GM10847 (cell line): ENCODE measurements around the gene TRIM25.

Source experiments
- POLR2A ChIP-seq: IDR thresholded peaks from 2 replicates; pipeline ENCODE4 v1.6.1; 2011; ENCODE audit not compliant: insufficient read length; ENCODE audit errors: extremely low read depth

The TRIM25 gene

GRCh38 chr17:56909742-56910508 lies 3.9 kb downstream of the TRIM25 start:
- no peak for TF ChIP-seq POLR2A

- no peak for TF ChIP-seq POLR2A
These were observed 5.8 kb downstream of the TRIM25 start for GRCh38 chr17:56908001-56908542.

GRCh38 chr17:56903560-56903959 lies 10.3 kb downstream of the TRIM25 start:
- TF ChIP-seq POLR2A = no peak

GRCh38 chr17:56902348-56902747 lies 11.5 kb downstream of the TRIM25 start:
- TF ChIP-seq POLR2A = no peak

- TF ChIP-seq POLR2A = no peak
These were observed 14.4 kb downstream of the TRIM25 start for GRCh38 chr17:56899403-56899802.

- no peak for TF ChIP-seq POLR2A
These were observed 15.0 kb downstream of the TRIM25 start for GRCh38 chr17:56898874-56899273.

GRCh38 chr17:56897646-56898424 lies 16.0 kb downstream of the TRIM25 start:
- TF ChIP-seq POLR2A = no peak

- no peak for TF ChIP-seq POLR2A
These were observed 16.9 kb downstream of the TRIM25 start for GRCh38 chr17:56896968-56897359.

- no peak for TF ChIP-seq POLR2A
These were observed 17.5 kb downstream of the TRIM25 start for GRCh38 chr17:56896217-56896967.

- no peak for TF ChIP-seq POLR2A
These were observed 18.9 kb downstream of the TRIM25 start for GRCh38 chr17:56894859-56895455.

- TF ChIP-seq POLR2A = no peak
These were observed 20.3 kb downstream of the TRIM25 start for GRCh38 chr17:56893503-56893902.

GRCh38 chr17:56892333-56892732 lies 21.5 kb downstream of the TRIM25 start:
- no peak for TF ChIP-seq POLR2A

GRCh38 chr17:56891751-56892150 lies 22.1 kb downstream of the TRIM25 start:
- TF ChIP-seq POLR2A = no peak

- no peak for TF ChIP-seq POLR2A
These were observed 22.8 kb downstream of the TRIM25 start for GRCh38 chr17:56890906-56891674.
